Kidney tubule cell (primary cell): ENCODE data around the gene FBXO22.
"Not testable (repeated sequence)": the region's sequence is repeated elsewhere in the genome, so short reads cannot be mapped to it uniquely, and the experiment has no call there.

Experiments used
- DNase-seq: peaks from one replicate; pipeline ENCODE4 v3.0.0-alpha.2; 2018; ENCODE audit warnings: low spot score

FBXO22 gene

GRCh38 chr15:75920079-75920478 is 16.4 kb downstream of the FBXO22 start:
- DNase-seq, result no peak

DNA sequence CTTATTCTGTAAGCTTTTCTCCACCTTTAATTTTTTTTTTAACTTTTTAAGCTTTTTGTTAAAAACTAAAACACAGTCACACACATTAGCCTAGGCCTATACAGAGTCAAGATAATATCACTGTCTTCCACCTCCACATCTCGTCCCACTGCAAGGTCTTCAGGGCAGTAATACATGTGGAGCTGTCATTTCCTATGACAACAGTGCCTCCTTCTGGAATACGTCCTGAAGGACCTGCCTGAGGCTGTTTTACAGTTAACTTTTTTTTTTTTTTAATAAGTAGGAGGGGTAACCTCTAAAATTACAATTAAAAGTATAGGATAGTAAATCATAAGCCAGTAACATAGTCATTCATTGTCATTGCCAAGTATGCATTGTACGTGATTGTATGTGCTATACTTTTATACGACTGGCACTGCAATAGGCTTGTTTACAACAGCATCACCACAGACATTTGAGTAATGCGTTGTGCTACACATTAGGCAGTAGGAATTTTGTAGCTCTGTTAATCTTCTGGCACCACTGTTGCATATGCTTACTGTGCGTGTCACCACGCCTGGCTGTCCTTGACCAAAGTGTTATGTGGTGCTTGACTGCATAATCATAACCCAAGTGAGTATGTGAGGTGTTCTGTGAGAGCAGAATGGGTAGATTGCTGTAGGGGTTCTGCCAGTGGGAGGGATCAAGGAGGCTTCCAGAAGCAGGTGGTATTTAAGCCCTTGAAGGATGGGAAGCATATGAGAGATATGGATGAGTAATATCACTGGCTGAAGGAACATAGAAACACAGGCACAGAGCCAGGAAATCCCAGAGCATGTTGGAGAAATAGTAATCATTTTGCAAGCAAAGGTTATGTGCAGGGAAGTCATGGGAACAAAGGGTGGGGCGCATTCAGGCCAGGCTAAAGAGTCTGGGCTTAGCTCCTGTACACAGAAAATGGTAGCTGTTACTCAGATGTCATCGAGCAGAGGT is 18.3 kb downstream of the FBXO22 start:
- DNase-seq, result peak; percentile 74

DNA sequence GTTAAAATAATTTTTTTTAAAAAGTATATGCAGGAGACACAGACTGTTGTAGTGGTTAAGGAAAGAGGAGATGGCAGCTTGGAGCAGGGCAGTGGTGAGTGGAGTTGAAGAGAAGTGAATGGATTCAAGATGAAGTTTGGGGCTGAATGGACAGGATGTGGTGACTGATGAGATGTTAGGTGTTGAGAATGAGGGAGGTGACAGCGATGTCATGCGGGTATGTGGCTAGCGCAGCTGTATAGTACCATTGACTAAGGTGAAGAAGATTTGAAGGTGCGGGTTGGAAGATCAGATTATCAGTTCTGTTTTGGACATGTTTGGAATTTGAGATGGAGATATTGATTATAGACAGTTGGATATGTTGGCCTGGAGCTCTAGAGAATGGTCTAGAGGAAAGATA is 20.1 kb downstream of the FBXO22 start:
- DNase-seq, result no peak

- DNase-seq, result peak; percentile 34
Observed at GRCh38 chr15:75924576-75924975, 20.9 kb downstream of the FBXO22 start.

DNA sequence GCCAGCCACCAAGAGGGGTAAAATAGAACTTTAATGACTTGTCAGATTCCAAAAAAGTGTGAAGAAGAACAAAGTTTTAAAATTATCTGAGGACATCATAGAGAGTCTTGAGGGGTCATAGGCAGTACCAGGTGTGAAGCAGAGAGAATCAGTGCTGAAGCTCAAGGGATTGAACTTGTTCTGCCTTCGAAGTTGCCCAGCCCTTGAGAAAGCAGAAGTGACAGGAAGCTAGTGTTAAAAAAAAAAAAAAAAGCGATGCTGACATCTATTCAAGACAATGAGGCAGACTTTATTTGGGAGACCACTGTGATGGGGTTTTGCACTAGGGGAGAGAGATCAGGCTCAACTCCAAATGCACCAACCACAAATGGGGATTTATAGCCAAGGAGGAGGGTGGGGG is 21.8 kb downstream of the FBXO22 start:
- no peak for DNase-seq

DNA sequence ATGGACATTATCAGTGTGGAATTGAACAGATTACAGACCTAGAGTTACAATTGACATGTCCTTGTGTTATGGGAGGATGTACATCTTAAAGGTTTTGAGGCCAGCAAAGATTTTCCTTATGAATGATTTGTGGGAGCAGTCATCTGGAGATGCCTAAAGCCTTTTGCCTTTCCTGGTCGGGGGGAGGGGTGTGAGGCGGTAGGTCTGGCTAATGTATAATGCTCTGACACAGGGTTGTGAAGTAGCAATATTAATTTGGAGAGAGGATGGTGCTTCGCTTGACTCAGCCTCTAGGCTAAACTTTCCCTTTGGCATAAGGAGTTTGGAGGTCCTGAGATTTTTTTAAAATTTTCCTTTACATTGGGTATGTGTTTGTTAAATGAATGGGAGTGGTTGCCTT is 23.3 kb downstream of the FBXO22 start:
- peak; percentile 53 for DNase-seq

- DNase-seq, result no peak
Observed at GRCh38 chr15:75927601-75928000, 23.9 kb downstream of the FBXO22 start.

- DNase-seq, result no peak
Observed at GRCh38 chr15:75928680-75929608, 25.3 kb downstream of the FBXO22 start.

- no peak for DNase-seq
Observed at GRCh38 chr15:75929799-75930565, 26.3 kb downstream of the FBXO22 start.

DNA sequence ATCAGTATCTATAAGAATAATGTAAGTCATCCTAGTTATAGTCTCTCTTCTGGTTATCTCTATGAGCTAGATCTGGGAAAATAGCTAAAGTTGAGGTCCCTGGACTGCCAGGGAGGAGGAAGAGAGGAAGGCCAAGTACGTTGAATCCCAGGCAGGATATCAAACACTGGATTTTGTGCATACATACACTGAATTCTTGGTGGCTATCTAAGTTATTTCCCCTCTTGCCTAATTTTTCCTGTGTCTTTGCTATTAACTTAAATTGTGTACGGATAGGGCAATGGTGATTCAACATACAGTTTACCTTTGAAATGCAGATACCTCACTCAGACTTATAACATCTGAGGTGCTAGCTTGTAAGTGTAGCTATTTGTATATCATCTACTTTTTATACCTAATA is 27.2 kb downstream of the FBXO22 start:
- no peak for DNase-seq

- DNase-seq, result no peak
Observed at GRCh38 chr15:75942464-75942863, 38.8 kb downstream of the FBXO22 start.

DNA sequence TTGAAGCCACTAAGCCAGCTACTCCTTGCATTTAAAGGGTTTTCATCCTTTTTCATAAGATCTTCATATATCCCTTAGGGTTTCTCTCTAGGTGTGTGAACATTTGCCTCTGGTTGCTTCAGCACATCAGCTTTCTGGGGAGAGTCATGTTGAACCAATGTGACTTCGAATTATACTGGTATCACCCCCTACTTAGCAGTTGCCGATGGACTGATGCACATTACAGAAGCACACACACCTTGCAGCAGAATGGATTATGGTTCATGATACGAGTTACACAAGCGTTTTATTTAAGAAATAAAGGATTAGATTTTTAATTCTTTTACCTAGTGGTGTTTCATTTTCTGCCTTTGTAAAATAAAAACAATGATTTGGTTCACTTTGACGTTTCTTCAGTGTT is 39.6 kb downstream of the FBXO22 start:
- DNase-seq, result no peak

DNA sequence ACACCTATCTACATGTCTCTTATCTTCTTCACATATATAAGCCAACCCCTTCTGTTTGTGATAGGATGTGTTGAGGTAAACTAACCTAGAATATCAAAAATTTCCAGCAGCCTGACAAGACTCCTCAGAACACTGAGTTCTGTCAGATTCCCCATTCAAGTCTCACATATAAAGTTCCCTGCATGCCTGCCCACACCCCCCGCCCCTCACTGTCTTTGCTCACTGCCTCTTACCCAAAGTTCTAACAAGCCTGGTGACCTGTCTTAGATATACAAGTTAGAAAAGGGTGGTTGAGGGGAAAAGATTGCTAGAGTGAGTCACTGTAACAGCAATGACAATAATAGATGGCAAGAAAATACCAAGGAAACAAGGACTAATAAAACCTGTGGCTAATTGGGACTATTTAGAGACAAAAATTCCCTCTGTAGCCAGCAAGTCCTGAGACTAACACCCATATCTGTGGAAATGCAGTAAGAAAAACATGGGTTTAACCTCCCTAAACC is 40.1 kb downstream of the FBXO22 start:
- DNase-seq, result peak; percentile 17

DNA sequence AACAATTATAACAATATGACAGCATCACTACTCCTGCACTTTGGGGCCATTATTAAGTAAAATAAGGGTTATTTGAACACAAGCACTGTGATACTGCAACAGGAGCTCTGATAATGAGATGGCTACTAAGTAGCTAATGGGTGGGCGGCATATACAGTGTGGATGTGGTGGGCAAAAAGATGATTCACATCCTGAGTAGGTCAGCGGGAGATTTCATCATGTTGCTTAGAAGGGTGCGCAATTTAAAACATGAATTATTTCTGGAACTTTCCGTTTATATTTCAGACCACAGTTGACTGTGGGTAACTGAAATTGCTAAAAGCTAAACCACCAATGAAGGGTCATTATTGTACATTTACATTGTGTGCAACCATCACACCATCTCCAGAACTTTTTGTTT is 42.3 kb downstream of the FBXO22 start:
- no peak for DNase-seq

- peak; percentile 92 for DNase-seq
Observed at GRCh38 chr15:75947092-75947491, 43.4 kb downstream of the FBXO22 start.

DNA sequence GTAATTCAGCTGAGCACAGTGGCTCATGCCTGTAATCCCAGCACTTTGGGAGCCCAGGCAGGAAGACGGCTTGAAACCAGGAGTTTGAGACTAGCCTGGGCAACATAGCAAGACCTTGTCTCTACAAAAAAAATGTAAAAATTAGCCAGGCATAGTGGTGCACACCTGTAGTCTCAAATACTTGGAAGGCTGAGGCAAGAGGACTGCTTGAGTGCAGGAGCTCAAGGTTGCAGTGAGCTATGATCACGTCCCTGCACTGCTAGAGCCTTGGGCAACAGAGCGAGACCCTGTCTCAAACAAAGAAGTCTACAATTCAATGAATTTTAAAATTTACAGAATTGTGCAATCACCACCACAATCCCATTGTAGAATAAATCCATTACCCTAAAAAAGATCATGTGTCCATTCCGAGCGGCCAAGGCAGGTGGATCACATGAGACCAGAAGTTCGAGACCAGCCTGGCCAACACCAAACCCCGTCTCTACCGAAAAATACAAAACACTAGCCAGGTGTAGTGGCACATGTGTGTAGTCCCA is 45.2 kb downstream of the FBXO22 start:
- DNase-seq, result no peak

DNA sequence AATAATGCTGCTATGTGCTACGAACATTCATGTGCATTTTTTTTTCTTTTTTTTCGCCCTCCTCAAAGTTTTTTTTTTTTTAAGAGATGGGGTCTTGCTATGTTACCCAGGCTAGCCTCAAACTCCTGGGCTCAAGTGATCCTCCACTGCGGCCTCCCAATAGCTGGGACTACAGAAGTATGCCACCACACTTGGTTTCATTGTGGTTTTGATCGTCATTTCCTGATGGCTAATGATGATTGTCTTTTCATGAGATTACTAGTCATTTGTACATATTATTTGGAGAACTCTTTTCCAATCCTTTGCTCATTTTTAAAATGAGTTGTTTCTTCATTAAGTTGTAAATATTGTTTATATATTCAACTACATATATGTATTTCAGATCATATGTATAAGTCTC is 48.8 kb downstream of the FBXO22 start:
- DNase-seq, result no peak

DNA sequence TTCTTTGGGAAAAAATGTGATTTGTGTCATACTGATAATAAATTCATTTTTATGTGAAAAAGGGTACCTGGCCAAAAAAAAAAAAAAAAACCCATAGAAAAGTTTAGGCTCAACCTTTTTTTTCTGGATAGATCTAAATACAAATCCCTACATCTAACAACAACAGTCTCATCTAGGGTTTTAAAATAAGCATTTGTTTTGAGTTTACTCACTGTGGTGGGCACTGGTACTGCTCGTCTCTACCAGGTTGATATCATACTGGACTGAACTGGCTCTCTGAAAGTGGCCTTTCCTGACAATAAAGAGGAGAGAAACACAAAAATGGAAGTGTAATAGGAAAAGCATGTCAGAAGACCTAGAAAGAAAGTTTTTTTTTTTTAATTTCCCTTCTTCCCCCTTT is 52.0 kb downstream of the FBXO22 start:
- no peak for DNase-seq

GRCh38 chr15:75961331-75961730 is 57.7 kb downstream of the FBXO22 start:
- DNase-seq, result no peak

GRCh38 chr15:75966073-75966472 is 62.4 kb downstream of the FBXO22 start:
- DNase-seq, result peak; percentile 9

DNA sequence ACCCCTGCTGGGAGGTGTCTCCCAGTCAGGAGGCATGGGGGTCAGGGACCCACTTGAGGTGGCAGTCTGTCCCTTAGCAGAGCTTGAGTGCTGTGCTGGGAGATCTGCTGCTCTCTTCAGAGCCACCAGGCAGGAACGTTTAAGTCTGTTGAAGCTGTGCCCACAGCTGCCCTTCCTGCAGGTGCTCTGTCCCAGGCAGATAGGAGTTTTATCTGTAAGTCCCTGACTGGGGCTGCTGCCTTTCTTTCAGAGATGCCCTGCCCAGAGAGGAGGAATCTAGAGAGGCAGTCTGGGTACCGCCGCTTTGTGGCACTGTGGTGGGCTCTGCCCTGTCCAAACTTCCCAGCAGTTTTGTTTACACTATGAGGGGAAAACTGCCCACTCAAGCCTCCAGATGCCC is 73.1 kb downstream of the FBXO22 start:
- DNase-seq, result not testable (repeated sequence)
